A673 (cell line): ENCODE measurements around the gene NDC1. TPM values are rescaled to one million over a fixed set of nuclear protein-coding genes. Genes with fewer than 3 reads are reported as not detected.

Source experiments
- BruUV-seq: library from RNA; stranded (reverse); fragments of 400-500 nt; replicated peaks from 2 replicates; lab custom pipeline; 2021; lab: Mats Ljungman, UMichigan
- CTCF ChIA-PET: fragments of 300-600 bp; sonication (Branson Sonifier 250); formaldehyde crosslinking; loops from one replicate; lab custom pipeline; 2022; ENCODE audit warnings: antibody characterized with exemption; lab: Charles Lee
- POLR2A ChIA-PET: fragments of 300-600 bp; sonication (Branson Sonifier 250); formaldehyde crosslinking; loops from one replicate; lab custom pipeline; 2022; ENCODE audit warnings: antibody characterized with exemption; ENCODE audit not compliant: low non-redundant PET; lab: Charles Lee
- DNase-seq: peaks from one replicate; pipeline ENCODE4 v3.0.0-alpha.2; 2015; ENCODE audit warnings: low spot score
- H3K27ac ChIP-seq: fragments of 200-600 bp; sonication (generic); 2 replicates; pipeline ENCODE4 v1.5.1; 2016; ENCODE audit warnings: mixed run types, low read depth, mild to moderate bottlenecking, mixed read lengths, antibody characterized with exemption, low read length; ENCODE audit not compliant: poor library complexity, severe bottlenecking
- H3K27me3 ChIP-seq: fragments of 200-600 bp; sonication (generic); replicated peaks from 2 replicates; pipeline ENCODE4 v1.6.1; 2017; ENCODE audit warnings: mixed run types, low read depth, mild to moderate bottlenecking, mixed read lengths, antibody characterized with exemption, low read length; ENCODE audit not compliant: insufficient read depth, poor library complexity
- H3K36me3 ChIP-seq: fragments of 200-600 bp; sonication (generic); 2 replicates; pipeline ENCODE4 v1.6.1; 2016; ENCODE audit warnings: mixed run types, mild to moderate bottlenecking, mixed read lengths, antibody characterized with exemption, low read length; ENCODE audit not compliant: insufficient read depth, poor library complexity, severe bottlenecking
- H3K4me1 ChIP-seq: fragments of 200-600 bp; sonication (generic); 2 replicates; pipeline ENCODE4 v1.6.1; 2017; ENCODE audit warnings: mixed run types, mild to moderate bottlenecking, mixed read lengths, antibody characterized with exemption, low read length; ENCODE audit not compliant: insufficient read depth, poor library complexity, severe bottlenecking
- H3K4me3 ChIP-seq: fragments of 200-600 bp; sonication (generic); 2 replicates; pipeline ENCODE4 v1.5.1; 2016; ENCODE audit warnings: low read depth, mixed run types, mild to moderate bottlenecking, mixed read lengths, low read length; ENCODE audit not compliant: poor library complexity, severe bottlenecking
- H3K9me3 ChIP-seq: fragments of 200-600 bp; sonication (generic); 2 replicates; pipeline ENCODE4 v1.6.1; 2016; ENCODE audit warnings: mixed run types, low read depth, mild to moderate bottlenecking, mixed read lengths, antibody characterized with exemption, low read length; ENCODE audit not compliant: poor library complexity, severe bottlenecking
- EZH2 ChIP-seq: fragments of 200-600 bp; sonication (generic); IDR thresholded peaks from 2 replicates; pipeline ENCODE4 v1.6.1; 2017; ENCODE audit warnings: borderline replicate concordance, low read depth, mild to moderate bottlenecking, mixed read lengths, antibody characterized with exemption, low read length; ENCODE audit not compliant: poor library complexity, severe bottlenecking
- intact Hi-C: fragments of 100-400 bp; cut with micrococcal nuclease; formaldehyde crosslinking; loops from one replicate; pipeline ENCODE4 v1.10.0; 2022; ENCODE audit not compliant: unreplicated experiment
- total RNA-seq: library from RNA; stranded (reverse); gene quantifications from 2 replicates; pipeline ENCODE4 v1.2.3, GENCODE V29; 2021
- TF ChIP-seq, protein P1 (sequence below): fragments of 300-800, 200-600 bp; sonication (generic); conservative IDR thresholded peaks from 2 replicates; pipeline ENCODE4 v1.5.1; 2017; ENCODE audit warnings: low read depth, mild to moderate bottlenecking, antibody characterized with exemption, low read length, moderate library complexity, mixed read lengths

NDC1 gene
- total RNA-seq, 1 experiment from 2014 or later: 26.6 TPM

DNA sequence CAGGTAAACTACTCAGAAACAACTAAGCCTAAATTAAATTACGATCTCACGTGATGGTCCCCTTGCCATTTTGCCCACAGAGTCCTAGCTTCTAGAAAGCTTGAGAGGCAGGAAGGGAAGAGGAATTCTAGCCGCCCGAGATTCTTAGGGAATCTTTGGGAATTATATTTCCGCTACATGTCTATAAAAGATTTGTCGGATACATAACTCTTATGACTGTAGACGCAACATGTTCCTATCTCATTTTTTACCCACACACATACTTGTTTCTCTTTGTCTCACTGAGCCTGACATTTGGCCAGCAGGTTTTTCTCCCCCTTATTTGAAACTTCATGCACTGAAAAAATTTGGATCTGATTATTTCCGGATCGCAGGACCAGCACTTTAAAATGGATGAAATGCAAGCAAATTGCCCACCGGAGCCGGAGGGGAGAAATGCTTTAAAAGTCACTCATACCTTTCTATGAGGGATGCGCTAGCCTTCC, 104.6 kb downstream of the NDC1 start:
- Histone ChIP-seq H3K4me1 (peaks cover 5% of the 10 kb centered on the region), H3K27ac (no peak overlapping the region), H3K9me3 (no peaks in the 10 kb centered on the region), H3K36me3 (no peaks in the 10 kb centered on the region), H3K27me3 (peaks cover 33% of the 10 kb centered on the region), H3K4me3 (no peak overlapping the region)
- DNase-seq: no peak
- no TSS peak for BruUV-seq
- POLR2A ChIA-PET: no interaction called here
- CTCF ChIA-PET: interaction anchor here (0.7 kb wide), 1 partner anchor 35 kb away, joined by 7 read pairs; no protein-coding TSS in a partner anchor
- no peak for TF ChIP-seq EZH2
- TF ChIP-seq, protein P1, sequence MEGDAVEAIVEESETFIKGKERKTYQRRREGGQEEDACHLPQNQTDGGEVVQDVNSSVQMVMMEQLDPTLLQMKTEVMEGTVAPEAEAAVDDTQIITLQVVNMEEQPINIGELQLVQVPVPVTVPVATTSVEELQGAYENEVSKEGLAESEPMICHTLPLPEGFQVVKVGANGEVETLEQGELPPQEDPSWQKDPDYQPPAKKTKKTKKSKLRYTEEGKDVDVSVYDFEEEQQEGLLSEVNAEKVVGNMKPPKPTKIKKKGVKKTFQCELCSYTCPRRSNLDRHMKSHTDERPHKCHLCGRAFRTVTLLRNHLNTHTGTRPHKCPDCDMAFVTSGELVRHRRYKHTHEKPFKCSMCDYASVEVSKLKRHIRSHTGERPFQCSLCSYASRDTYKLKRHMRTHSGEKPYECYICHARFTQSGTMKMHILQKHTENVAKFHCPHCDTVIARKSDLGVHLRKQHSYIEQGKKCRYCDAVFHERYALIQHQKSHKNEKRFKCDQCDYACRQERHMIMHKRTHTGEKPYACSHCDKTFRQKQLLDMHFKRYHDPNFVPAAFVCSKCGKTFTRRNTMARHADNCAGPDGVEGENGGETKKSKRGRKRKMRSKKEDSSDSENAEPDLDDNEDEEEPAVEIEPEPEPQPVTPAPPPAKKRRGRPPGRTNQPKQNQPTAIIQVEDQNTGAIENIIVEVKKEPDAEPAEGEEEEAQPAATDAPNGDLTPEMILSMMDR: no peak
- intact Hi-C loops: no loop called here

DNA sequence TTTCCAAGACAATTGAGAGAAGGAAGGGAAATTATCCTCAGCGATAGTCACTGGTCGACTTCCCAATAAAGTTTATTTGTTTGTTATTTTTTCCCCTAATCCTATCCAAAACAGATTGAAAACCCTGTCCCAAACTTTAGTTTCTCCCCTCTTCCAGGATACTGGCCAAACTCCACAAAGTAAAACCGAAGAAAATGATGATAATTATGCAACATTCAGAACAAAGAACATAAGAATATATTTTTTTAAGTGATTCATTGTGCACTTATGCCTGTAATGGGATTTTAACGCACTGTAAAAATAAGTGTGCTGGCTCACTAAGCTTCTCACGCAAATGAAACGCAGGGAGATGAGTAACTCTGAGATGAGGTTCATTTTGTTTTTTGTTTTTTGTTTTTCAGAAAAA, 105.2 kb downstream of the NDC1 start:
- no peaks in the 10 kb centered on the region for H3K9me3 ChIP-seq
- ChIA-PET POLR2A (no interaction called here), CTCF (no interaction called here)
- intact Hi-C loops: no loop called here
- no peaks in the 10 kb centered on the region for H3K4me1 ChIP-seq
- peaks cover 27% of the 10 kb centered on the region for H3K27me3 ChIP-seq
- no peak overlapping the region for H3K27ac ChIP-seq
- no TSS peak for BruUV-seq
- peak; percentile 18 for DNase-seq
- no peaks in the 10 kb centered on the region for H3K36me3 ChIP-seq
- TF ChIP-seq, protein P1: no peak
- TF ChIP-seq EZH2: no peak
- no peak overlapping the region for H3K4me3 ChIP-seq

DNA sequence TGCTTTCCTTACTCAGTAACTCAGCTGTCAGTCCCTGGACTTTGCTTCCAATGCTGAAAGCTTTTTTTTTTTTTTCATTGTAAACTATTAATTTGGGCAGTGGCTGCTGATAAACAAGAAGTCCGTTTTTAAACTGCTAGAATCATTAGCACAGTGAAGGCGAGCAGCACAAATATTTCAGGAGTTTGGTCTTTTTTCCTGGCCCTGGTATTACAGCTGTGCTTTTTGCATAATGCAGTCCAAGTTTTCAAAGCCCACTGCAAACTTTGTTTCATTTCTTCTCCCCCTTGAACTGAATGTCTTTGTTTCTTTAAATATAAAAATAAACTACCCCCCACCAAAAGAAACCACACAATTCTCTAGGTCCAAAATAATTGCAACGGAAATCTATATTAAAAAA, 105.7 kb downstream of the NDC1 start:
- no peak for DNase-seq
- Histone ChIP-seq H3K4me3 (no peak overlapping the region), H3K36me3 (no peaks in the 10 kb centered on the region), H3K9me3 (no peaks in the 10 kb centered on the region), H3K27me3 (peaks cover 22% of the 10 kb centered on the region), H3K4me1 (no peaks in the 10 kb centered on the region), H3K27ac (no peak overlapping the region)
- TF ChIP-seq, protein P1: no peak
- TF ChIP-seq EZH2: no peak
- intact Hi-C loops: no loop called here
- ChIA-PET CTCF (no interaction called here), POLR2A (no interaction called here)
- BruUV-seq: no TSS peak
